ENCODE data around the gene TWIST2.

The TWIST2 gene

DNA sequence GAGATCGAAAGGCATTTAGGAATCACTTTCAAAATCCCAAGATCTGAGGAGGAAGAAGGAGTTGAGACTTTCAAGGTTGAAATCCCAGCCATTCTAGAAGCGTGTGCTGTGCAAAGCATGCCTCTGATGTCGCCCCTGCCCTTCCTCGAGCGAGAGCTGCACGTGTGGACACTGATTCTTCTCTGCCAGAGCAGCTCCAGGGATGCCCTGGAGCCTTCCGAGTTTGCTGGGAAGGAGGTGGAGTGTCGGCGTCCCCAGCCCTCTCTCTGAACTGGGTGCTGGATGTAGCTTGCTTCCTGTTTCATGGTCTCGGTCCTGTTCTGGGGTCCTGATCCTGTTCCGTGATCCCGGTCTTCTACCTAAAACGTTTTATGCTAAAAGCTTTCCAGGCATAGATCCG, 76.1 kb downstream of the TWIST2 start:
- H3K4me3 ChIP-seq (ENCODE audit: insufficient read length, low read depth): no peak overlapping the region
- H3K27me3 ChIP-seq (ENCODE audit: insufficient read depth, insufficient read length): no peaks in the 10 kb centered on the region
- H3K36me3 ChIP-seq (ENCODE audit: insufficient read depth, insufficient read length, low read length): no peaks in the 10 kb centered on the region
- H3K9ac ChIP-seq (ENCODE audit: insufficient read length, low read depth): no peak overlapping the region
- no peak for DNase-seq (ENCODE audit: low read depth, low spot score)
- TF ChIP-seq YY1 (IDR thresholded peaks at IDR 0.05; ENCODE audit: insufficient read depth, insufficient read length): no peak
- no peak for TF ChIP-seq SUZ12 (IDR thresholded peaks at IDR 0.05; ENCODE audit: extremely low read depth, insufficient read depth, insufficient read length)
- no peak for TF ChIP-seq ZNF274 (IDR thresholded peaks at IDR 0.05; ENCODE audit: low read depth, low read length)
- H3K4me1 ChIP-seq (ENCODE audit: insufficient read depth, insufficient read length): peaks cover 6% of the 10 kb centered on the region
- no peaks in the 10 kb centered on the region for H3K9me3 ChIP-seq (ENCODE audit: insufficient read depth, low read length)

DNA sequence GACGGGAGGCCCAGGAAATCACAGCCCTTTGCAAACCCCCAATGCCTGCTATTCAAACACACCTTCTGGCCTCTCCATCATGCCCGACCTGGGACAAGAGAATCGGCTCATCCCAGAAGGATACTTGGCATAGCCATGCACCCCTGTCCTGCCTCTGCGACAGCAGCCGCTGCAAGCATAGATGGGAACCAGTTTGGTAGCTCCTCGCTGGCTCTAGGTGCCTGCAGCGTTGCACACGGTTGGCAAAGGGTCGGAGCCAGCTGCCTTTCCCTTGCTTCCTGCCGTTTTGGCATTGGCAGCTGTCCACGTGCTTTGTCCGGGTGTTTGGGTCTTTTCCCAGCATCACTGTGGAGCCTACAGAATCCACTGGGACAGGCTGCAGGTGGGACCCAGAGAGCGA, 76.9 kb downstream of the TWIST2 start:
- H3K27me3 ChIP-seq (ENCODE audit: insufficient read depth, insufficient read length): no peaks in the 10 kb centered on the region
- peaks cover 6% of the 10 kb centered on the region for H3K4me1 ChIP-seq (ENCODE audit: insufficient read depth, insufficient read length)
- no peak for DNase-seq (ENCODE audit: low read depth, low spot score)
- H3K4me3 ChIP-seq (ENCODE audit: insufficient read length, low read depth): no peak overlapping the region
- TF ChIP-seq ZNF274 (IDR thresholded peaks at IDR 0.05; ENCODE audit: low read depth, low read length): no peak
- no peak for TF ChIP-seq SUZ12 (IDR thresholded peaks at IDR 0.05; ENCODE audit: extremely low read depth, insufficient read depth, insufficient read length)
- no peak for TF ChIP-seq YY1 (IDR thresholded peaks at IDR 0.05; ENCODE audit: insufficient read depth, insufficient read length)
- no peak overlapping the region for H3K9ac ChIP-seq (ENCODE audit: insufficient read length, low read depth)
- no peaks in the 10 kb centered on the region for H3K36me3 ChIP-seq (ENCODE audit: insufficient read depth, insufficient read length, low read length)
- H3K9me3 ChIP-seq (ENCODE audit: insufficient read depth, low read length): no peaks in the 10 kb centered on the region

DNA sequence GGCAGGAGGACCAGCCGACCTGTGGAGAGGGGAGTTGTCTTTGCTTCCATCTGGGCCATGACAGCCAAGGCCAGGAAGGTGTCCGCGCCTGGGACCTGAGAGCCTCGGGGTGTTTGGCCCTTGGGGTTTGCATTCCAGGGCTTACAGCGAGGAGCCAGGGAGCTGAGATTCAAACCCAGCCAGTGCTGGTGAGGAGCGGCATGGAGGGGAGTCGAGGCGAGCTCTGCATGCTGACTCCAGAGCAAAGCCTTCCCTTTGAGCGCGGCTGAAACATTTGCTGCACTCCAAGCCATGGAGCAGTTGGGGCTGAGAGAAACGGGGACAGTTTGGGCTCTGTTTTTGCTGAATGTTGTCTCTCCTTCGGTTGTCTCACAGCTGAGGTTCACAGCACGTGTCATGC, 77.4 kb downstream of the TWIST2 start:
- H3K4me3 ChIP-seq (ENCODE audit: insufficient read length, low read depth): no peak overlapping the region
- TF ChIP-seq ZNF274 (IDR thresholded peaks at IDR 0.05; ENCODE audit: low read depth, low read length) (no peak), SUZ12 (IDR thresholded peaks at IDR 0.05; ENCODE audit: extremely low read depth, insufficient read depth, insufficient read length) (no peak), YY1 (IDR thresholded peaks at IDR 0.05; ENCODE audit: insufficient read depth, insufficient read length) (no peak)
- H3K27me3 ChIP-seq (ENCODE audit: insufficient read depth, insufficient read length): no peaks in the 10 kb centered on the region

DNA sequence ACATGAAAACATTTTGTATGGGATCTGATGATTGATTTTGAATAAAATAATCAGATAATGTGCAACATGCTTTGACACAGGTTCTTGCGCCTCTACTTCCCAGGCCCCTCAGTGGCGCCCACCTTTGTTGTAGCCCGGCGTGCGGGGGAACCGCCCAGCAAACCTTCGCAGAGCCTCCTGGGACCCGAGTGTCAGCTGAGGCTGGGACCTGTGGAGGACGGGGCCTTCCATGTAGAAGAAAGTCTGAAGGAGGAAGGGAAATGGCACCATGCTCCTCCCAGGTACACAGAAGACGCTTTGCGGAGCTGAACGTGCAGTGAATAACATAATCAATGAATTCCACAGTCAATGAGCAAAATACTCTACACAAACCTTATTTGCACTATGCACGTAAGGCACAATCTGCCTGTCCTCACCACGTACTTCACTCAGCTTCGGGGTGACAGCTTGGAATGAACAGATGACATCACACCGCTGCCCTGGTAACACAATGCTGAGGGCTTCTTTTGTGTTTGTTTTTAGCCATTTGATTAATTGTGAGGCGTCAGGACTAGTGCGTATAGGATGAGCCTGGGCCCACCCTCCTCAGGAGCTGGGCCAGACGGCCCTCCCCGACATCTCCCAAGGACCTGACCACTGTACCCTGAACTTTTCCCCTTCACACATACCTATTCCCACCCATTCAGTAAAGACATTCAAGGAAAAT, 78.1 kb downstream of the TWIST2 start:
- no peaks in the 10 kb centered on the region for H3K27me3 ChIP-seq (ENCODE audit: insufficient read depth, insufficient read length)
- H3K4me1 ChIP-seq (ENCODE audit: insufficient read depth, insufficient read length): peaks cover 3% of the 10 kb centered on the region
- H3K4me3 ChIP-seq (ENCODE audit: insufficient read length, low read depth): no peak overlapping the region
- H3K36me3 ChIP-seq (ENCODE audit: insufficient read depth, insufficient read length, low read length): no peaks in the 10 kb centered on the region
- H3K9ac ChIP-seq (ENCODE audit: insufficient read length, low read depth): no peak overlapping the region
- DNase-seq (ENCODE audit: low read depth, low spot score): no peak
- TF ChIP-seq YY1 (IDR thresholded peaks at IDR 0.05; ENCODE audit: insufficient read depth, insufficient read length) (no peak), ZNF274 (IDR thresholded peaks at IDR 0.05; ENCODE audit: low read depth, low read length) (no peak), SUZ12 (IDR thresholded peaks at IDR 0.05; ENCODE audit: extremely low read depth, insufficient read depth, insufficient read length) (no peak)
- H3K9me3 ChIP-seq (ENCODE audit: insufficient read depth, low read length): no peaks in the 10 kb centered on the region

More for the DNA sequence above, 77.4 kb downstream of the TWIST2 start:
- Histone ChIP-seq H3K4me1 (ENCODE audit: insufficient read depth, insufficient read length) (peaks cover 6% of the 10 kb centered on the region), H3K36me3 (ENCODE audit: insufficient read depth, insufficient read length, low read length) (no peaks in the 10 kb centered on the region), H3K9me3 (ENCODE audit: insufficient read depth, low read length) (no peaks in the 10 kb centered on the region), H3K9ac (ENCODE audit: insufficient read length, low read depth) (no peak overlapping the region)
- DNase-seq (ENCODE audit: low read depth, low spot score): no peak

DNA sequence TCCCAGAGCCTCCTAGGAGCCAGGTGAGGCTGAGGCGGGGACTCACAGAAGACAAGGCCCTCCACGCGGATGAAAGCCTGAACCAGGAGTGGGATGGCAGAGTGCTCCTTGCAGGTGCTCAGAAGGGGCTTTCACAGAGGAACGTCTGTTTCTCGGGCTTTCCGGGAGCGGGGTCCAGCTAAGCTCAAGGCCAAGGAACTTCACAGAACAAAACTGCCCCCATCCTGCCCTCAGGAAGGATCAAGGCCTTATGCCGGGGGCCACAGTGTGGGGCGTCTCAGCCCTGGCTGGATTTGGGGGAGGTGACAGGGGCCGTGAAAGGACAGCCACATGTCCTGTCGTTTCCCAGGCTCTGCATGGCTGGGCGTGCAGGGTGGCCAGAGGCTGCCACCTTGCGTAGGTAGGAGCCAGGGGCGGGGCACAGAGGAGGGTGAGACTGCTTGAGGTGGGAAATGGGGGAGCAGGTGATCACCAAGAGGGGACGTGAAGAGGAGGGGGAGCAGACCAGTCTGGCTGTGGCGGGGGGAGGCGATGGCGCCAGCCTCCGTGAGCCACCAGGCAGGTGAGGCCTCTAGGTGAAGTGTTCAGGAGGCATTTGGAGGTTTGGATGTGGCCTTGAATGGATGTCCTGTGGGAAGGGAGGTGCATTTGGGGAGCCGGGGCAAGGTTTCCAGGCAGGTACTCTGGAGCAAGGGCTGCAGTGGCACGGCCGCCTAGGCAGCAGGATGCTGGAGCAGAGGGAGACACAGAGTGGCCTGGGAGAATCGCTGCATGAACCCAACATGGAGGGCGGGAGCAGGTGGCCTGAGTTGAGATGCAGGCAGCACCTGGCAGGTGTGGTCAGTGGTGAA, 79.1 kb downstream of the TWIST2 start:
- TF ChIP-seq SUZ12 (IDR thresholded peaks at IDR 0.05; ENCODE audit: extremely low read depth, insufficient read depth, insufficient read length) (no peak), YY1 (IDR thresholded peaks at IDR 0.05; ENCODE audit: insufficient read depth, insufficient read length) (no peak), ZNF274 (IDR thresholded peaks at IDR 0.05; ENCODE audit: low read depth, low read length) (no peak)
- no peaks in the 10 kb centered on the region for H3K9me3 ChIP-seq (ENCODE audit: insufficient read depth, low read length)
- no peaks in the 10 kb centered on the region for H3K36me3 ChIP-seq (ENCODE audit: insufficient read depth, insufficient read length, low read length)
- no peak overlapping the region for H3K9ac ChIP-seq (ENCODE audit: insufficient read length, low read depth)
- no peak for DNase-seq (ENCODE audit: low read depth, low spot score)
- H3K4me3 ChIP-seq (ENCODE audit: insufficient read length, low read depth): no peak overlapping the region
- peaks cover 3% of the 10 kb centered on the region for H3K4me1 ChIP-seq (ENCODE audit: insufficient read depth, insufficient read length)
- no peaks in the 10 kb centered on the region for H3K27me3 ChIP-seq (ENCODE audit: insufficient read depth, insufficient read length)

DNA sequence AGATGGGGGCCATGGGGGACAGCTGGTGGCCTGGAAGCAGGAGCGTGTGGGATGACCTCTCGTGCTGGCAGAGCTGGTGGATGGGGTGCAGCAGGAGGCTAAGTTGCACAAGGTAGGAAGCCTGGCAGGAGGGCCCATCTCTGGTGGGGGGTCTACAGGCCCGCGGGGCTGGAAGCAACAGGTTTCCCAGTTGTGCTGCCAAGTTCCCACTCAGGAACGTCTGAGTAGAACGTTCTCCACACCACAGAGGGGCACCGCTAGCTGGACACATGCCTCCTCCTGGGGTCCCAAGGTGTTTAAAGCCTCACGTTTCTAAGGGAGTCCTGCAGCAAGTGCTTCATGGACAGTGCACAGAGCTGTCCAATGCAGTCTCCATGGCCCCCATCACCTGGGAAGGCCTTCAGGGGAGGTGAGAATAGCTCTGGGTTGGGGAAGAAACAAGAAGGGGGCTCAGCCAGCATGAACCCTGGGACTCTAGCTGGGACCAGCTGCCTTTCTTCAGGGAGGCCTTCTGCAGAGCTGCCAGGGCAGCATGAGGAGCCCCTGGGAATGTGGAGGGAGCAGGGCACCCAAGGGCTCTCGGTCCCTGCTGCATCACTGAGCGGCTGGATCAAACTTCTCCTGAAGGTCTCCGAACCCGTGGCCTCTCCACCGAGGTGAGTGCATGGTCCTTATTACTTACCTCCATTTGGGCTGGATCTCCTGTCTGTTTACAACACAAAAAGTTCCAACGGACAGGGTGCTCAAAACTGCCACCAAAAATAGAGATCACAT, 80.0 kb downstream of the TWIST2 start:
- no peak overlapping the region for H3K4me3 ChIP-seq (ENCODE audit: insufficient read length, low read depth)
- H3K27me3 ChIP-seq (ENCODE audit: insufficient read depth, insufficient read length): no peaks in the 10 kb centered on the region
- H3K36me3 ChIP-seq (ENCODE audit: insufficient read depth, insufficient read length, low read length): no peaks in the 10 kb centered on the region
- DNase-seq (ENCODE audit: low read depth, low spot score): no peak
- no peak overlapping the region for H3K9ac ChIP-seq (ENCODE audit: insufficient read length, low read depth)
- H3K9me3 ChIP-seq (ENCODE audit: insufficient read depth, low read length): no peaks in the 10 kb centered on the region
- no peak for TF ChIP-seq ZNF274 (IDR thresholded peaks at IDR 0.05; ENCODE audit: low read depth, low read length)
- no peak for TF ChIP-seq SUZ12 (IDR thresholded peaks at IDR 0.05; ENCODE audit: extremely low read depth, insufficient read depth, insufficient read length)
- TF ChIP-seq YY1 (IDR thresholded peaks at IDR 0.05; ENCODE audit: insufficient read depth, insufficient read length): no peak
- peaks cover 3% of the 10 kb centered on the region for H3K4me1 ChIP-seq (ENCODE audit: insufficient read depth, insufficient read length)

All from NT2/D1 (cell line).